ENCODE measurements around the gene MLLT6. TPM values are rescaled to one million over a fixed set of nuclear protein-coding genes. Genes with fewer than 3 reads are reported as not detected.

MLLT6 gene
- total and polyA plus RNA-seq, 2 of the 13 experiments (the other 11 are each of a cell fraction or from before 2014, with no cell fraction given), result 50.7 to 69.5 TPM

- TF ChIP-seq ZBTB4 (CRISPR knock-in tag; IDR thresholded peaks at IDR 0.05; ENCODE audit: borderline replicate concordance) (no peak), ZNF546 (CRISPR knock-in tag; conservative IDR thresholded peaks at IDR 0.05) (no peak), CREB1 (IDR thresholded peaks at IDR 0.05) (no peak), CREB1 (CRISPR knock-in tag; IDR thresholded peaks at IDR 0.05) (peak; percentile 54; the same call in 1 of the 2 replicates), RAD21 (CRISPR knock-in tag; IDR thresholded peaks at IDR 0.05) (peak; percentile 97), ATF6 (CRISPR knock-in tag; conservative IDR thresholded peaks at IDR 0.05) (no peak), SETDB1 (CRISPR knock-in tag; IDR thresholded peaks at IDR 0.05; ENCODE audit: borderline replicate concordance) (no peak), ZNF335 (CRISPR knock-in tag; IDR thresholded peaks at IDR 0.05) (no peak), SP2 (CRISPR knock-in tag; IDR thresholded peaks at IDR 0.05) (peak; percentile 41; the same call in 1 of the 2 replicates), ZNF556 (CRISPR knock-in tag; IDR thresholded peaks at IDR 0.05; ENCODE audit: borderline replicate concordance) (no peak), ZBTB7B (CRISPR knock-in tag; IDR thresholded peaks at IDR 0.05) (peak; percentile 54; the same call in 1 of the 2 replicates), ZNF816 (CRISPR knock-in tag; IDR thresholded peaks at IDR 0.05; ENCODE audit: borderline replicate concordance) (no peak), ELF4 (CRISPR knock-in tag; IDR thresholded peaks at IDR 0.05; ENCODE audit: borderline replicate concordance) (no peak), ELF1 (CRISPR knock-in tag; IDR thresholded peaks at IDR 0.05) (peak; percentile 43; the same call in 1 of the 2 replicates), RBM39 (IDR thresholded peaks at IDR 0.05; ENCODE audit: low read depth, low read length, poor library complexity, severe bottlenecking) (no peak), CBFB (CRISPR knock-in tag; IDR thresholded peaks at IDR 0.05) (peak; percentile 71; the same call in 1 of the 2 replicates), EED (CRISPR knock-in tag; IDR thresholded peaks at IDR 0.05) (no peak), MAFG (CRISPR knock-in tag; IDR thresholded peaks at IDR 0.05) (no peak), GPBP1L1 (CRISPR knock-in tag; IDR thresholded peaks at IDR 0.05) (no peak), ZNF678 (CRISPR knock-in tag; IDR thresholded peaks at IDR 0.05) (no peak), GATA4 (IDR thresholded peaks at IDR 0.05; ENCODE audit: borderline replicate concordance, low read depth) (no peak), ZSCAN22 (CRISPR knock-in tag; IDR thresholded peaks at IDR 0.05) (no peak), GLI4 (CRISPR knock-in tag; IDR thresholded peaks at IDR 0.05; ENCODE audit: borderline replicate concordance) (no peak), MLX (CRISPR knock-in tag; IDR thresholded peaks at IDR 0.05) (0 out of 2 replicates have a peak, but pooled peaks have one; percentile 12)
These were observed 28.2 kb upstream of the MLLT6 start (continued) for GRCh38 chr17:38676706-38677504.

Data from HepG2 (cell line).